SH-SY5Y (cell line): ENCODE results near the gene NMNAT3.

Experiments used
- GATA2 ChIP-seq: IDR thresholded peaks from 2 replicates; pipeline ENCODE4 v1.6.1; 2011; ENCODE audit warnings: mild to moderate bottlenecking, low read depth, low read length
- GATA3 ChIP-seq: IDR thresholded peaks from 2 replicates; pipeline ENCODE4 v1.6.1; 2011; ENCODE audit warnings: low read depth, mild to moderate bottlenecking, low read length, moderate library complexity

NMNAT3 gene

GRCh38 chr3:139660269-139660668 is 17.5 kb downstream of the NMNAT3 start:
- TF ChIP-seq GATA2: no peak
- no peak for TF ChIP-seq GATA3

GRCh38 chr3:139659511-139659910 is 18.3 kb downstream of the NMNAT3 start:
- TF ChIP-seq GATA2 (no peak), GATA3 (no peak)

GRCh38 chr3:139657936-139658335 is 19.8 kb downstream of the NMNAT3 start:
- TF ChIP-seq GATA3: no peak
- no peak for TF ChIP-seq GATA2

GRCh38 chr3:139657434-139657833 is 20.3 kb downstream of the NMNAT3 start:
- TF ChIP-seq GATA2 (no peak), GATA3 (no peak)

- no peak for TF ChIP-seq GATA3
- TF ChIP-seq GATA2: no peak
Observed at GRCh38 chr3:139655909-139656595, 21.7 kb downstream of the NMNAT3 start.

GRCh38 chr3:139654637-139655365 is 23.0 kb downstream of the NMNAT3 start:
- TF ChIP-seq GATA2: no peak
- TF ChIP-seq GATA3: no peak

GRCh38 chr3:139653582-139653981 is 24.2 kb downstream of the NMNAT3 start:
- TF ChIP-seq GATA3 (no peak), GATA2 (no peak)

GRCh38 chr3:139652561-139652960 is 25.2 kb downstream of the NMNAT3 start:
- TF ChIP-seq GATA3 (no peak), GATA2 (no peak)

- TF ChIP-seq GATA3 (no peak), GATA2 (no peak)
Observed at GRCh38 chr3:139647866-139648435, 29.8 kb downstream of the NMNAT3 start.

GRCh38 chr3:139646512-139646911 is 31.3 kb downstream of the NMNAT3 start:
- TF ChIP-seq GATA3 (no peak), GATA2 (no peak)

- TF ChIP-seq GATA2 (no peak), GATA3 (no peak)
Observed at GRCh38 chr3:139642996-139643395, 34.8 kb downstream of the NMNAT3 start.

GRCh38 chr3:139640456-139640855 is 37.3 kb downstream of the NMNAT3 start:
- TF ChIP-seq GATA2 (no peak), GATA3 (no peak)

GRCh38 chr3:139639662-139640061 is 38.1 kb downstream of the NMNAT3 start:
- TF ChIP-seq GATA3 (no peak), GATA2 (no peak)

GRCh38 chr3:139638518-139638917 is 39.3 kb downstream of the NMNAT3 start:
- no peak for TF ChIP-seq GATA2
- no peak for TF ChIP-seq GATA3

- no peak for TF ChIP-seq GATA3
- TF ChIP-seq GATA2: no peak
Observed at GRCh38 chr3:139636511-139636910, 41.3 kb downstream of the NMNAT3 start.

- TF ChIP-seq GATA2 (no peak), GATA3 (no peak)
Observed at GRCh38 chr3:139634111-139634635, 43.6 kb downstream of the NMNAT3 start.
